Mucosa of stomach (tissue), 1 donor: ENCODE results near the gene OGDH.

ENCODE experiments used
- H3K27me3 ChIP-seq: one replicate; pipeline ENCODE4 v1.7.0; 2013; ENCODE audit warnings: mild to moderate bottlenecking, low read length; ENCODE audit not compliant: control insufficient read depth, insufficient read depth
- H3K36me3 ChIP-seq: one replicate; pipeline ENCODE4 v1.7.0; 2013; ENCODE audit warnings: low read length; ENCODE audit not compliant: control insufficient read depth, insufficient read depth
- H3K4me1 ChIP-seq: one replicate; pipeline ENCODE4 v1.7.0; 2013; ENCODE audit warnings: mild to moderate bottlenecking, low read length; ENCODE audit not compliant: control insufficient read depth, insufficient read depth
- H3K4me3 ChIP-seq: one replicate; pipeline ENCODE4 v1.7.0; 2013; ENCODE audit warnings: low read length
- H3K9ac ChIP-seq: one replicate; pipeline ENCODE4 v1.7.0; 2013; ENCODE audit warnings: mild to moderate bottlenecking, low read length, moderate library complexity
- H3K9me3 ChIP-seq: one replicate; pipeline ENCODE4 v1.7.0; 2013; ENCODE audit warnings: mild to moderate bottlenecking, low read length, moderate library complexity; ENCODE audit not compliant: control insufficient read depth
- donor health status: Pancreatic carcinoma.

OGDH gene

DNA sequence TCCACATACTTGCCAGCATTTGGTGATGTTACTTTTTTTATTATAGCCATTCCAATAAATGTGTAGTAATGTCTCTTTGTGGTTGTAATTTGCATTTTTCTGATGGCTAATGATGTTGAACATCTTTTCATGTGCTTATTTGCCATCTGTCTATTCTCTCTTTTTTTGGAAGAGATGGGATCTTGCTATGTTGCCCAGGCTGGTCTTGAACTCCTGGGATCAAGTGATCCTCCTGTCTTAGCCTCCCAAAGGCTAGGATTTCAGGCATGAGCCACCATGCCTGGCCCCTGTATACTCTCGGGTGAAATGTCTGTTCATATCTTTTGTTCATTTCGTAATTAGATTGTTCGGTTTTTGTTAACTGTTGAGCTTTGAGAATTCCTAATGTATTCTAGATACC is 3.4 kb downstream of the OGDH start:
- no peaks in the 10 kb centered on the region for H3K36me3 ChIP-seq
- no peaks in the 10 kb centered on the region for H3K9me3 ChIP-seq
- H3K4me1 ChIP-seq: peaks cover 20% of the 10 kb centered on the region
- H3K4me3 ChIP-seq: no peak overlapping the region
- no peaks in the 10 kb centered on the region for H3K27me3 ChIP-seq
- H3K9ac ChIP-seq: no peak overlapping the region

DNA sequence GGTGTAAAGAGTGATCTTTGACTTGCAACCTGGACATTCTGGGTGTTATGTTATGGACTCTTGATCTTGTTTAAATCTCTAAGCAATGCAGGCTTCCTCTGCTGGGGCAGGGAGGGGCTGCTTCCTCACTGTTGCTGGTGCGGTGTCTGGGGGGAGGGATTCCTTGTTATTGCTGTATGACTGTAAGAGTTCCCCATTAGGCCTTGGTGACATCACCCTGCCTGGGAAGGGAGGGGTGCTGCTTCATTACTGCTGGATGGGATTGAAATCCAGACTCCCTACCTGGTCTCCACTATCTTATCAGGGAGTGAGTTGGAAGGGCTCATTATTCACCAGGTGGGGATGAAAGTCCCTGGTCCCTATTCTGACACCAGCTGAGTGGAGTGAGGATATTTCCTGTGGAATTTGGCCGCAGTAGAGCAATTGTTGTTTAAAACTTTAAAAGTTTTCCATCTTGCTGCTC is 8.8 kb downstream of the OGDH start:
- Histone ChIP-seq H3K27me3 (no peaks in the 10 kb centered on the region), H3K9me3 (no peaks in the 10 kb centered on the region), H3K4me1 (peaks cover 15% of the 10 kb centered on the region), H3K9ac (peak overlapping the region; percentile 19), H3K4me3 (no peak overlapping the region), H3K36me3 (no peaks in the 10 kb centered on the region)

DNA sequence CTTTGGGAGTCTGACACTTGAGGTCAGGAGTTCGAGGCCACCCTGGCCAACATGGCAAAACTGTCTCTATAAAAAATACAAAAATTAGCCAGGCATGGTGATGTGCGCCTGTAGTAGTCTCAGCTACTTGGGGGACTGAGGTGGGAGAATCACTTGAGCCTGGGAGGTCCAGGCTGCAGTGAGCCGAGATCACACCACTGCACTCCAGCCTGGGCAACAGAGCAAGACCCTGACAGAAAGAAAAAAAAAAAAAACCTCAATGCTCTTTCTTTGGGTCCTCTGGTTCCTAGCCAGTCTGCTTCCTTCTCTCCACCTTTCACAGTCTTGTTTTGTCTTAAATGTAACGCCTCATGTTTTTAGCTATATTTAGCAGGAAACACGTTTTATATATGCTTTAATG is 9.4 kb downstream of the OGDH start:
- Histone ChIP-seq H3K4me1 (peaks cover 15% of the 10 kb centered on the region), H3K9ac (peak overlapping the region; percentile 19), H3K4me3 (no peak overlapping the region), H3K27me3 (no peaks in the 10 kb centered on the region), H3K36me3 (no peaks in the 10 kb centered on the region), H3K9me3 (no peaks in the 10 kb centered on the region)

DNA sequence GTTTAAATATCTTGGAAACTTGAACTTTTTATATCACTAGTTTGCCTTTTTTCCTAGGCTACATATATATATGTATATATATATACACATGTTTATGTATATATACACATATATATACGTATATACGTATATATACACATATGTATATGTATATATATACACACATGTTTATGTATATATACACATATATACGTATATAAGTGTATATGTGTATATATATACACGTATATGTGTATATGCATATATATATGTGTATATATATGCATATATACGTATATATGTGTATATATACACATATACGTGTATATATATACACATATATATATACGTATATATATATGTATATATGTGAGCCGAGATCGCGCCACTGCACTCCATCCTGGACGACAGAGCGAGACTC is 10.1 kb downstream of the OGDH start:
- H3K27me3 ChIP-seq: no peaks in the 10 kb centered on the region
- H3K9ac ChIP-seq: no peak overlapping the region
- no peaks in the 10 kb centered on the region for H3K36me3 ChIP-seq
- H3K9me3 ChIP-seq: no peaks in the 10 kb centered on the region
- H3K4me3 ChIP-seq: no peak overlapping the region
- H3K4me1 ChIP-seq: peaks cover 21% of the 10 kb centered on the region

DNA sequence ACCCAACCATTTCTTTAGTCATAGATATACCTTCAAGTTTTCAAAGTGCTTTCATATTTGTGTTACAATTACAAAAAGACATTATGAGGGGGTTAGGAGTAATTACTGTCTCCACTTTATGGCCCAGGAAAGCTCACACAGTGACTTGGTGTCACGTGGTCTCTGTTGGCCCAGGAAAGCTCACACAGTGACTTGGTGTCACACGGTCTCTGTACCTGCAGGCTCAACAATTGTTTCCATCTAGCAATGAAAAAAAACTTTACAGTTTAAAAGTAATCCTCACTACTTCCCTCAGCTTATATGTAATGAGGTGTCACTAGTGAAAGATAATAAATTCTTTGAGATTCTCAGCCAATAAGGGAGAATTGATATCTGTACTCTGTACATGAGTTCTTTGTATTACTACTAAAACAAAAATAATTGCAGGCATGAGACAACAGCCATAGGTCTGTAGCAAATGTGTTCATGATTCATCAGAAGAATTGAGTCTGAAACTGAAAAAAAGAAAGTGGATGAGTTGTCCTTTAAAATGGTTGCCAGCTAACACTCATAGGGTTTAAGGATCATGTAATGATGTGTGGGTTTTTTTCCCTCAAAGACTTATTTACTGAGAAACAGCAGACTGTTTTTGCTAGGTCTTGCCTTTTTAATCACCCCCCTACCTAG is 10.9 kb downstream of the OGDH start:
- Histone ChIP-seq H3K4me1 (peaks cover 24% of the 10 kb centered on the region), H3K4me3 (no peak overlapping the region)

DNA sequence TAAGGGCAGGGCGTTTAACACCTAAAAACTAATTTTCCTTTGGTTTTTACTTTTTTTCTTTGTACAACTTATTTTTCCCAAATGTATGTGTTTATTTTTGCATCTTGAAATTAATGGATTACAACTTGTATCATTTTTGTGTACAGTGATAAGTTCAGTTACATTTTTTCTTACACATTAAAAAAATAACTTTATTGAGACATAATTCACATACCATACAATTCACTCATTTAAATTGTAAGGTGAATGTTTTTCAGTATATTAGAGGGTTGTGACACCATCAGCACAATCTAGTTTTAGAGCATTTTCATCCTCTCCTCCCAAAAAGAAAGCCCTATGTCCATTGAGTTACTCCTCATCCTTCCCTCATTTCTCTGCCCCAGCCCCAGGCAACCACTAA is 11.6 kb downstream of the OGDH start:
- H3K36me3 ChIP-seq: no peaks in the 10 kb centered on the region

More for the DNA sequence above, 10.9 kb downstream of the OGDH start:
- no peaks in the 10 kb centered on the region for H3K9me3 ChIP-seq
- no peak overlapping the region for H3K9ac ChIP-seq
- H3K27me3 ChIP-seq: no peaks in the 10 kb centered on the region
- no peaks in the 10 kb centered on the region for H3K36me3 ChIP-seq

DNA sequence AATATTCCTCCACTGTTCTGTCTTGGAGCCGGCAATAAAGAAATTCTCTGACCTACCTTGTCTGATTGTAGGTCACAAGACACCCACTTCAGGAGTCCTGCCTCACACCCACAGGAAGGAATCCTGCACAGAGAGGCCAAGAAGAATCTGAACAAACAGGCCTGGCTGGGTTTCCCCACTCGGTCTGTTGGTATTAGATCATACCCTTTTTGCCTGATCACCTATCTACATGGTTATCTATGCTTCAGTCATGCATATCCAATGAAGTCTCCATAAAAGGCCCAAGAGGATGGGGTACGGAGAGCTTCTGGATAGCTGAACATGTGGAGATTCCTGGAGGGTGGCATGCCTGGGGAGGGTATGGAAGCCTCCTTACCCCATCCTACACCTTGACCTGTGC is 12.3 kb downstream of the OGDH start:
- no peak overlapping the region for H3K4me3 ChIP-seq
- H3K9ac ChIP-seq: no peak overlapping the region
- peaks cover 33% of the 10 kb centered on the region for H3K4me1 ChIP-seq
- H3K9me3 ChIP-seq: no peaks in the 10 kb centered on the region
- no peaks in the 10 kb centered on the region for H3K27me3 ChIP-seq
- no peaks in the 10 kb centered on the region for H3K36me3 ChIP-seq

More for the DNA sequence above, 11.6 kb downstream of the OGDH start:
- Histone ChIP-seq H3K9me3 (no peaks in the 10 kb centered on the region), H3K4me3 (no peak overlapping the region), H3K27me3 (no peaks in the 10 kb centered on the region), H3K9ac (no peak overlapping the region), H3K4me1 (peaks cover 31% of the 10 kb centered on the region)

DNA sequence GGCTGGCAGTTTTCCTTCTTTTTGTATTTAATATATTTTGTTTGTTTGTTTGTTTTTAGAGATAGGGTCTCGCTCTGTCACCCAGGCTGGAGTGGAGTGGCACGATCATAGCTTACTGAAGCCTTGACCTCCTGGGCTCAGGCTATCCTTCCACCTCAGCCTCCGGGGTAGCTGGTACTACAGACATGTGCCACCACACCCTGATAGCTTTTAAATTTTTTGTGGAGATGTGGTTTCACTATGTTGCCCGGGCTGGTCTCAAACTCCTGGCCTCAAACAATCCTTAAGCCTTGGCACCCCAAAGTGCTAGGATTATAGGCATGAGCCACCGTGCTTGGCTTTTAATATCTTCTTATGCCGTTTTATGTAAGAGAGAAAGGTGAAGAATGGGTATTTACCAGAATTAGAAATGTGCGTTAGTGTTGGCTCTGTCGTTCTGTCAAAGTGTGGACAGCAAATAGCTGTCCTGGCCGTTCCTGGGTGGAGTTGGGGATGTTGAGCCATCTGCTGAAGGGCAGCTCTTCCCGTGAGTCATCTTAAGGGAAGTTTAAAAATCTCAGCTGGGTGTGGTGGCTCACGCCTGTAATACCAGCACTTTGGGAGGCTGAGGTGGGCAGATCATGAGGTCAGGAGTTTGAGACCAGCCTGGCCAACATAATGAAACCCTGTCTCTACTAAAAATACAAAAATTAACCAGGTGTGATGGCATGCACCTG is 14.8 kb downstream of the OGDH start:
- Histone ChIP-seq H3K9ac (no peak overlapping the region), H3K4me1 (peaks cover 30% of the 10 kb centered on the region), H3K9me3 (no peaks in the 10 kb centered on the region), H3K36me3 (peaks cover 4% of the 10 kb centered on the region), H3K27me3 (no peaks in the 10 kb centered on the region), H3K4me3 (no peak overlapping the region)

DNA sequence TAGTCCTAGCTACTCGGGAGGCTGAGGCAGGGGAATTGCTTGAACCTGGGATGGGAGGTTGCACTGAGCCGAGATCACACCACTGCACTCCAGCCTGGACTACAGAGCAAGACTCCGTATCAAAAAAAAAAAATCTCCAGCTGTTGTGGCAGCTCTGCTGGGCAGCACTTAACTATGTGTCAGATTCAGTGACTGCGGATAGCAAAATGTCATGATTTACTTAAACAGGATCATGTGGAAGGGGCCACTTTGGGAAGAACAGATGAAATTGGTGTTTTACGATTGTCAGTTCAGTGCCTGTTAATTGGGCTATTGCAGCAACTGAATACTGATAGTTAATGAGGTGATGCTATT is 15.3 kb downstream of the OGDH start:
- Histone ChIP-seq H3K9ac (no peak overlapping the region), H3K4me3 (no peak overlapping the region), H3K4me1 (peaks cover 34% of the 10 kb centered on the region), H3K9me3 (no peaks in the 10 kb centered on the region), H3K27me3 (no peaks in the 10 kb centered on the region), H3K36me3 (peaks cover 8% of the 10 kb centered on the region)

DNA sequence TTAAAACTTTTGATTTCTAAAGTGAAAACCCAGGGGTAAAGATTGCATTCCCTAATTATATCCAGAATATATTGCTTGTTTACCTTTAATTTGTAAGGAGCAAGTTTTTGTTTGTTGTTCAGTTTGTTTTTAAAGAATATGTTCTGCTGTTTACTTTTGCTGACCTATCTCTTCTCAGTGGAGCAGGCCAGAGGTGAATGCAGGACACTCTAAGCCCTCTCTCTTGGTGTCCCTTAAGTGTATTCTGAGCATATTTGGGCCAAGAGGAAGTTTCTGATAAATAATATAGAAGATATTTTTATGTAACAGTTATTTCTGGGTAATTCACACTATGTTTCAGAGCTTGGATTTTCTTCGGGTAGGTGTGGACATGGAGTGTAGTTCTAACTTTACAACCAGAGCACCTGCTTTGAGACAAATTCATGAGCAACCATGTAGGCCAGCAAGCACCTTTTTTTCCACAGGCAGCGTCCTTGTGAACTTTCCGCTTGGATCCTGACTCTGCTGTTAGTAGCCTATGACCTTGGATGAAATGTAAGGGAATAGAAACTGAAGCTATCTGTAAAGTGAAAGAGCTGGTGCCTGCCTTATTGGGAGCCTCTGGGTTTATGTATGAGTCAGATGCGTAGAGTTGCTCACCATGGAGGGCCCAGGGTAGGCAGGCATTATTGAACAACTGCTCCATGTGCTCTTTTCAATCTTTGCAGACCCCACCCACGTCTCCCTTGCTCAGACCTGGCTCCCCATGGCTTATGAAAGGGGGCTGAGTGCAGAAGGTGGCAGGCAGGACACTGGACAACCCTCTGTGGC is 16.1 kb downstream of the OGDH start:
- Histone ChIP-seq H3K9ac (no peak overlapping the region), H3K27me3 (no peaks in the 10 kb centered on the region), H3K36me3 (peaks cover 8% of the 10 kb centered on the region), H3K9me3 (no peaks in the 10 kb centered on the region), H3K4me3 (no peak overlapping the region), H3K4me1 (peaks cover 35% of the 10 kb centered on the region)

DNA sequence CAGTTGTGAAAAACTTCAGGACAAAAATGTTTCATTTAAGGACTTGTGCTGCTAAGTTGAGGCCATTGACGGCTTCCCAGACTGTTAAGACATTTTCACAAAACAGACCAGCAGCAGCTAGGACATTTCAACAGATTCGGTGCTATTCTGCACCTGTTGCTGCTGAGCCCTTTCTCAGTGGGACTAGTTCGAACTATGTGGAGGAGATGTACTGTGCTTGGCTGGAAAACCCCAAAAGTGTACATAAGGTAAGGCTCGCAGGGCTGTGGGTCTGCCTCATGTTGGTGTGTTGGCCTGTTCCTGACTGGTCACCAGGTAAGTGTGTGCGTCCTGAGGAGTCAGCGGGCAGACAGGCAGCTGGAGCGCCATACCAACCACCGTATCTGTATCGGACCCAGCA is 17.9 kb downstream of the OGDH start:
- Histone ChIP-seq H3K4me3 (no peak overlapping the region), H3K4me1 (peaks cover 44% of the 10 kb centered on the region), H3K9ac (no peak overlapping the region), H3K9me3 (no peaks in the 10 kb centered on the region), H3K36me3 (peaks cover 8% of the 10 kb centered on the region), H3K27me3 (no peaks in the 10 kb centered on the region)
